MCF 10A (cell line): ENCODE results near the gene CYP4B1. TPM values are rescaled to one million over a fixed set of nuclear protein-coding genes. Genes with fewer than 3 reads are reported as not detected.

Experiments used
- Bru-seq: library from RNA; stranded (reverse); fragments of 400-500 nt; gene quantifications from one replicate; lab custom pipeline; 2021; lab: Mats Ljungman, UMichigan
- BruChase-seq, 2 experiments: library from RNA; stranded (reverse); fragments of 400-500 nt; gene quantifications; one replicate each; lab custom pipeline; 2021; lab: Mats Ljungman, UMichigan
- BruUV-seq: library from RNA; stranded (reverse); fragments of 400-500 nt; replicated peaks from 2 replicates; lab custom pipeline; 2021; lab: Mats Ljungman, UMichigan
- CTCF ChIA-PET: fragments of 300-600 bp; sonication (Branson Sonifier 250); formaldehyde crosslinking; extraction: SDS; loops from one replicate; lab custom pipeline; 2021; ENCODE audit warnings: antibody characterized with exemption, inconsistent platforms; lab: Yijun Ruan, JAX
- POLR2A ChIA-PET: fragments of 300-600, 350-650 bp; sonication (Branson Sonifier 250); formaldehyde crosslinking; extraction: SDS; loops from one replicate; lab custom pipeline; 2020; ENCODE audit warnings: antibody characterized with exemption, inconsistent platforms; lab: Yijun Ruan, JAX
- DNase-seq: peaks from one replicate; pipeline ENCODE4 v3.0.0-alpha.2; 2018; ENCODE audit not compliant: unreplicated experiment
- H3K27ac Mint-ChIP-seq: one replicate; pipeline ENCODE4 v1.8.0; 2022; ENCODE audit warnings: mild to moderate bottlenecking, low read depth, mixed read lengths; ENCODE audit not compliant: unreplicated experiment
- H3K27me3 Mint-ChIP-seq: one replicate; pipeline ENCODE4 v1.8.0; 2022; ENCODE audit warnings: mixed read lengths; ENCODE audit not compliant: insufficient read depth, unreplicated experiment
- H3K36me3 Mint-ChIP-seq: one replicate; pipeline ENCODE4 v1.8.0; 2022; ENCODE audit warnings: mild to moderate bottlenecking, moderate library complexity, mixed read lengths; ENCODE audit not compliant: insufficient read depth, unreplicated experiment
- H3K4me1 Mint-ChIP-seq: one replicate; pipeline ENCODE4 v1.8.0; 2022; ENCODE audit warnings: mixed read lengths; ENCODE audit not compliant: insufficient read depth, unreplicated experiment
- H3K4me3 Mint-ChIP-seq: one replicate; pipeline ENCODE4 v1.8.0; 2022; ENCODE audit warnings: mild to moderate bottlenecking, moderate library complexity, mixed read lengths; ENCODE audit not compliant: unreplicated experiment
- H3K9me3 Mint-ChIP-seq: one replicate; pipeline ENCODE4 v1.8.0; 2022; ENCODE audit warnings: mixed read lengths; ENCODE audit not compliant: unreplicated experiment
- CTCF ChIP-seq: fragments of 200-600 bp; IDR thresholded peaks from one replicate; pipeline ENCODE4 v1.8.0; 2022; ENCODE audit warnings: antibody characterized with exemption, mild to moderate bottlenecking; ENCODE audit not compliant: unreplicated experiment
- intact Hi-C: fragments of 100-400 bp; cut with micrococcal nuclease; formaldehyde crosslinking; loops from 2 replicates; pipeline ENCODE4 v1.14.1; 2022
- long read RNA-seq: library from polyadenylated mRNA; stranded (forward); transcript quantifications from one replicate; pipeline ENCODE4 v2.0.0, GENCODE V29; 2022
- total RNA-seq: library from RNA; stranded (reverse); gene quantifications from 2 replicates; pipeline ENCODE4 v1.2.3, GENCODE V29; 2022

Gene CYP4B1
- total RNA-seq, result 5.9 and 10.1 TPM in 2 replicates
- percentile 35 among the genes with signal in this experiment for Bru-seq, nascent RNA
- BruChase-seq, experiment 1, labeled RNA remaining after a 6-hour chase, result percentile 41 among the genes with signal in this experiment
- percentile 50 among the genes with signal in this experiment for BruChase-seq, experiment 2, labeled RNA remaining after a 2-hour chase
- long read RNA-seq, transcript CYP4B1-203 (12 exons, 2,110 nt), result major isoform, 37 of 65 reads
- long read RNA-seq, transcript CYP4B1-201 (12 exons, 2,171 nt), result minor isoform, 11 of 65 reads
- long read RNA-seq, partial matches to known transcripts, result 2 of 65 reads
- long read RNA-seq, other reads (novel, unspliced or antisense), result 15 of 65 reads

- intact Hi-C loops, result no loop called here
- ChIA-PET POLR2A (interaction anchor here (0.7 to 2.3 kb wide), 5 partner anchors 8 to 1385 kb away, joined by 3 to 13 read pairs (median 4); no protein-coding TSS in a partner anchor), CTCF (interaction anchor here (0.7 to 2.2 kb wide), 4 partner anchors 12 to 357 kb away, joined by 3 to 9 read pairs (median 3); no protein-coding TSS in a partner anchor)
- no peaks in the 10 kb centered on the region for H3K27me3 Mint-ChIP-seq
- no peaks in the 10 kb centered on the region for H3K9me3 Mint-ChIP-seq
- peaks cover 4% of the 10 kb centered on the region for H3K36me3 Mint-ChIP-seq
- H3K4me3 Mint-ChIP-seq, result peak within 1 kb of the TSS; percentile 68
- BruUV-seq, result no TSS peak
- TF ChIP-seq CTCF, result no peak
- no peak within 1 kb of the TSS for H3K27ac Mint-ChIP-seq
- peaks cover 6% of the 10 kb centered on the region for H3K4me1 Mint-ChIP-seq
- peak; percentile 58 for DNase-seq
These were observed at the start of gene CYP4B1 for GRCh38 chr1:46798810-46799209. Gene CYP4B1 (plus strand): TSS chr1:46799046. CDS start chr1:46799082, 36 bp downstream.

- TSS peak; percentile 62 for BruUV-seq
- intact Hi-C loops, result loop anchor here (5.0 kb wide), 2 partner anchors 123 to 338 kb away; no protein-coding TSS in a partner anchor
- POLR2A ChIA-PET, result interaction anchor here (0.9 to 1.9 kb wide), 12 partner anchors 9 to 427 kb away, joined by 3 to 13 read pairs (median 5); partner anchors contain the start of genes CYP4B1 and EFCAB14
- Mint-ChIP-seq H3K27me3 (no peaks in the 10 kb centered on the region), H3K9me3 (no peaks in the 10 kb centered on the region), H3K4me3 (peak overlapping the region; percentile 51), H3K36me3 (no peaks in the 10 kb centered on the region), H3K4me1 (peaks cover 60% of the 10 kb centered on the region), H3K27ac (peak overlapping the region; percentile 85)
- CTCF ChIA-PET, result interaction anchor here (0.5 to 6.1 kb wide), 18 partner anchors 8 to 582 kb away, joined by 3 to 60 read pairs (median 3); no protein-coding TSS in a partner anchor
- peak; percentile 71 for DNase-seq
- no peak for TF ChIP-seq CTCF
These were observed 49.4 kb upstream of the CYP4B1 start for GRCh38 chr1:46749404-46749803.

GRCh38 chr1:46749921-46750404 lies 48.9 kb upstream of the CYP4B1 start:
- intact Hi-C loops, result loop anchor here (5.0 kb wide), 2 partner anchors 122 to 337 kb away; no protein-coding TSS in a partner anchor
- Mint-ChIP-seq H3K27ac (peak overlapping the region; percentile 85), H3K4me3 (peak overlapping the region; percentile 51), H3K4me1 (peaks cover 66% of the 10 kb centered on the region), H3K36me3 (no peaks in the 10 kb centered on the region), H3K9me3 (no peaks in the 10 kb centered on the region), H3K27me3 (no peaks in the 10 kb centered on the region)
- no TSS peak for BruUV-seq
- no peak for TF ChIP-seq CTCF
- CTCF ChIA-PET, result interaction anchor here (0.6 to 6.1 kb wide), 9 partner anchors 8 to 582 kb away, joined by 3 to 60 read pairs (median 7); no protein-coding TSS in a partner anchor
- POLR2A ChIA-PET, result interaction anchor here (0.9 to 1.9 kb wide), 12 partner anchors 8 to 427 kb away, joined by 3 to 13 read pairs (median 5); partner anchors contain the start of genes CYP4B1 and EFCAB14
- peak; percentile 81 for DNase-seq
